Activated CD8-positive, alpha-beta memory T cell treated with anti-CD3 and anti-CD28 coated beads, Interleukin-2, amount 10 ng/mL, durations not matched to agents 7 days and 5 days (primary cell): ENCODE data around the gene TPSD1. TPM values are rescaled to one million over a fixed set of nuclear protein-coding genes. Genes with fewer than 3 reads are reported as not detected.
"Not testable (repeated sequence)": the region's sequence is repeated elsewhere in the genome, so short reads cannot be mapped to it uniquely, and the experiment has no call there.

ENCODE experiments used
- ATAC-seq: fragments of 150-1000 bp; cut with Tn5 transposase; one replicate; pipeline ENCODE4 v1.10.0; 2021; ENCODE audit warnings: moderate library complexity
- CTCF ChIA-PET: fragments of 350-600 bp; sonication (Branson Sonifier 250); formaldehyde crosslinking; loops from one replicate; lab custom pipeline; 2021; ENCODE audit warnings: antibody characterized with exemption; lab: Charles Lee
- DNase-seq: peaks from one replicate; pipeline ENCODE4 v3.0.0-alpha.2; 2020
- H3K27ac Mint-ChIP-seq: one replicate; pipeline ENCODE4 v1.8.0; 2021; ENCODE audit warnings: mild to moderate bottlenecking, mixed read lengths
- H3K27me3 Mint-ChIP-seq: one replicate; pipeline ENCODE4 v1.8.0; 2021; ENCODE audit warnings: mixed read lengths
- H3K36me3 Mint-ChIP-seq: one replicate; pipeline ENCODE4 v1.8.0; 2021; ENCODE audit warnings: mild to moderate bottlenecking, mixed read lengths
- H3K4me1 Mint-ChIP-seq: one replicate; pipeline ENCODE4 v1.8.0; 2021; ENCODE audit warnings: mixed read lengths
- H3K4me3 Mint-ChIP-seq: one replicate; pipeline ENCODE4 v1.8.0; 2021; ENCODE audit warnings: mild to moderate bottlenecking, moderate library complexity, mixed read lengths
- H3K9me3 Mint-ChIP-seq: one replicate; pipeline ENCODE4 v1.8.0; 2022; ENCODE audit warnings: low read depth, mixed read lengths
- total RNA-seq, 2 experiments: library from RNA; stranded (reverse); gene quantifications; one replicate each; pipeline ENCODE4 v1.2.3, GENCODE V29; 2021

TPSD1 gene
- total RNA-seq, 2 experiments from 2014 or later: not detected

DNA sequence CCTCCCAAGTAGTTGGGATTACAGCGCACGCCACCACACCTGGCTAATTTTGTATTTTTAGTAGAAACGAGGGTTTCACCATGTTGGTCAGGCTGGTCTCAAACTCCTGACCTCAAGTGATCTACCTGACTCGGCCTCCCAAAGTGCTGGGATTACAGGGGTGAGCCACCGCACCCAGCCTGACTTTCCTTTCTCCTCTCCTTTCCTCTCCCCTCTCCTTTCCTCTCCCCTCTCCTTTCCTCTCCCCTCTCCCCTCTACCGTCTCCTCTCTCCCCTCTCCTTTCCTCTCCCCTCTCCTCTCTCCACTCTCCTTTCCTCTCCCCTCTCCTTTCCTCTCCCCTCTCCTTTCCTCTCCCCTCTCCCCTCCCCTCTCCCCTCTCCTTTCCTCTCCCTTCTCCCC is 36.3 kb downstream of the TPSD1 start:
- H3K4me1 Mint-ChIP-seq, DNase-seq, ATAC-seq, H3K36me3 Mint-ChIP-seq, H3K9me3 Mint-ChIP-seq, H3K4me3 Mint-ChIP-seq, CTCF ChIA-PET, H3K27ac Mint-ChIP-seq: not testable (repeated sequence)
- H3K27me3 Mint-ChIP-seq: peaks cover 58% of the 10 kb centered on the region

DNA sequence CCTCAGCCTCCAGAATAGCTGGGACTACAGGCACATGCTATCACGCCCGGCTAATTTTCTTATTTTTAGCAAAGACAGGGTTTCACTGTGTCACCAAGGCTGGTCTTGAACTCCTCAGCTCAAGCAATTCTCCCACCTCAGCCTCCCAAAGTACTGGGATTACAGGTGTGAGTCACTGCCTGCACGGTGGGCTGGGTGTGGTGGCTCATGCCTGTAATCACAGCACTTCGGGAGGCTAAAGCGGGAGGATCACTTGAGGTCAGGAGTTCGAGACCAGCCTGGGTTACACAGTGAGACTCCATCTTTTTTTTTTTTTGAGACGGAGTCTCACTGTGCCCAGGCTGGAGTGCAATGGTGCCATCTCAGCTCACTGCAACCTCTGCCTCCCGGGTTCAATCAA is 36.9 kb downstream of the TPSD1 start:
- CTCF ChIA-PET, DNase-seq, H3K4me3 Mint-ChIP-seq, H3K27ac Mint-ChIP-seq, ATAC-seq, H3K9me3 Mint-ChIP-seq, H3K4me1 Mint-ChIP-seq, H3K36me3 Mint-ChIP-seq: not testable (repeated sequence)
- H3K27me3 Mint-ChIP-seq: peaks cover 54% of the 10 kb centered on the region

DNA sequence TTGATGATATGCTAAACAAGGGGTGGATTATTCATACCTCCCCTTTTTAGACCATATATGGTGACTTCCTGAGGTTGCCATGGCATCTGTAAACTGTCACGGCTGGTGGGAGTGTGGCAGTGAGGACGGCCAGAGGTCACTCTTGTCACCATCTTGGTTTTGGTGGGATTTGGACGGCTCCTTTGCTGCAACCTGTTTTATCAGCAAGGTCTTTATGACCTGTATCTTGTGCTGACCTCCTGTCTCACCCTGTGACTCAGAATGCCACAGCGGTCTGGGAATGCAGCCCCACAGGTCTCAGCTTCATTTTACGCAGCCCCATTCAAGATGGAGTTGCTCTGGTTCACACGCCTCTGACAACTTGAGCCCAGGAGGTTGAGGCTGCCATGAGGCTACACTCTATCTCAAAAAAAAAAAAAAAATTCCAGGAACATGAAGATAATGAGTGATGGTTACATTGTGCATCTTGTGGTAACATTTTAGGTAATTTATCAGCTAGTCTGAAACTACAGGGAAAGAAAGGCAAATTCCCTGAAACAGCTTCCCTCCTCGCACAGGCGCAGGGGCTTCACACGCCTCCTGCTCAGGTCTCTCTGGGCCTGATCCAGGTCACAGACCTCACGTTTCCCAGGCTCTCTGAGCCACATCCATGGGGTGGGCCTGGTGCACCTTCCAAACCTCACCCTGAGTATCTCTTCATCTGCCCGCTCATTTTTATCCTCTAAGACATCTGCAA is 38.2 kb downstream of the TPSD1 start:
- CTCF ChIA-PET: interaction anchor here (1.0 kb wide), 1 partner anchor 8 kb away, joined by 3 read pairs; no protein-coding TSS in a partner anchor
- DNase-seq (no peak), ATAC-seq (no peak)
- Mint-ChIP-seq H3K27ac (no peak overlapping the region), H3K4me3 (no peak overlapping the region), H3K9me3 (no peaks in the 10 kb centered on the region), H3K4me1 (peaks cover 5% of the 10 kb centered on the region), H3K36me3 (no peaks in the 10 kb centered on the region), H3K27me3 (peaks cover 44% of the 10 kb centered on the region)

DNA sequence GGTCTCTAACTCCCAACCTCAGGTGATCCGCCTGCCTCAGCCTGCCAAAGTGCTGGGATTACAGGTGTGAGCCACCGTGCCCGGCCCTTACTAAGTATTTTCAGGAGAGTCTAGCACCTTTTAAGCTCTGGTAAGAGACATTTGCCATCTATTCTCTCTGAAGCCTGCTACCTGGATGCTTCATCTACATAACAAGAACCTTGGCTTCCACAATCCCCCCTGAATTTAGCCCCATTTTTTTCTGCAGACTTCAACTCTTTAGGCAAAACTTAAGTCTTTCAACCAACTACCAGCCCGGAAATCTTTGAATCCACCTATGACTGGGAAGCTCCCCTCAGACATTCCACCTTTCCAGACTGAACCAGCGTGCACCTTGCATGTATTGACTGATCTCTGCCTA is 39.6 kb downstream of the TPSD1 start:
- ATAC-seq (no peak), DNase-seq (no peak)
- peaks cover 35% of the 10 kb centered on the region for H3K27me3 Mint-ChIP-seq
- H3K4me3 Mint-ChIP-seq: no peak overlapping the region
- CTCF ChIA-PET: no interaction called here
- no peaks in the 10 kb centered on the region for H3K36me3 Mint-ChIP-seq
- H3K9me3 Mint-ChIP-seq: no peaks in the 10 kb centered on the region
- peaks cover 5% of the 10 kb centered on the region for H3K4me1 Mint-ChIP-seq
- no peak overlapping the region for H3K27ac Mint-ChIP-seq

DNA sequence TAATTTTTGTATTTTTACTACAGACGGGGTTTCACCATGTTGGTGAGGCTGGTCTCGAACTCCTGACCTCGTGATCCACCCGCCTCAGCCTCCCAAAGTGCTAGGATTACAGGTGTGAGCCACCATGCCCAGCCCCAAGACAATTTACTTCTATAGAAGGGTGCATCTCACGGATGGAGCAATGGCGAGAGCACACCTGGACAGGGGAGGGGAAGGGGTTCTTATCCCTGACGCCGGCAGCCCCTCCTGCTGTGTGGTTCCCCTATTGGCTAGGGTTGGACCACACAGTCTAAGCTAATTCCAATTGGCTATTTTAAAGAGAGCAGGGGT is 40.8 kb downstream of the TPSD1 start:
- not testable (repeated sequence) for H3K27ac Mint-ChIP-seq, H3K9me3 Mint-ChIP-seq, DNase-seq, H3K4me1 Mint-ChIP-seq, H3K36me3 Mint-ChIP-seq, H3K4me3 Mint-ChIP-seq, ATAC-seq
- CTCF ChIA-PET: interaction anchor here (1.4 kb wide), 1 partner anchor 9 kb away, joined by 4 read pairs; no protein-coding TSS in a partner anchor
- H3K27me3 Mint-ChIP-seq: peaks cover 24% of the 10 kb centered on the region

DNA sequence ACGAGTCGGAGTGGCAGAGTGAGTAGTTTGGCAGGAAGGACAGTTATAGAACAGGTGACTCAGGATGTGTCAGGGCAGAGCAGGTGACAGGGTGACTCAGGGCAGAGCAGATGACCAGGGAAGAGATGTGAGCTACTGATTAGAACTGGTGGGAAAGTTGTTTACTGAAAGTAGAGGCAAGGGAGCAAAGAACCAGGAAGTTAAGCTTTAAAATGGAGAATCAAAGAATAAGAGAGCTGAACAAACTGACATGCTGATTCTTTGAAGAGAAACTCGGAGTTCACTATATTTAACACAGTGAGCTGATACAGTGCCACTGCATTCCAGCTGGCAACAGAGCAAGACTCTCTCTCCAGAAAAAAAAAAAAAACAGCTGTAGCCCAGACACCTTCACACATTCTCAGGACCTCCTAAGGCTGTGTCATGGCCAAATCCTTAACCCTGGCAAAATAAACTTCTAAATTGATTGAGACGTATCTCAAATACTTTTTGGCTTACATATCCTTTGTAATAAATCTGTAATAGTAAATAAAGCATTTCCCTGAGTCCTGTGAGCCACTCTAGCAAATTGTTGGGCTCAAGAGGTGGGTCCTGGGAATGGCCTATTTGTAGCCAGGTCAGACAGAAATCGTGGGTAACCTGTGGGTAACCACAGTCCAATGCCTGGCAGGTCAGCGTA is 41.3 kb downstream of the TPSD1 start:
- peaks cover 20% of the 10 kb centered on the region for H3K27me3 Mint-ChIP-seq
- CTCF ChIA-PET: interaction anchor here (1.4 kb wide), 1 partner anchor 8 kb away, joined by 4 read pairs; no protein-coding TSS in a partner anchor

DNA sequence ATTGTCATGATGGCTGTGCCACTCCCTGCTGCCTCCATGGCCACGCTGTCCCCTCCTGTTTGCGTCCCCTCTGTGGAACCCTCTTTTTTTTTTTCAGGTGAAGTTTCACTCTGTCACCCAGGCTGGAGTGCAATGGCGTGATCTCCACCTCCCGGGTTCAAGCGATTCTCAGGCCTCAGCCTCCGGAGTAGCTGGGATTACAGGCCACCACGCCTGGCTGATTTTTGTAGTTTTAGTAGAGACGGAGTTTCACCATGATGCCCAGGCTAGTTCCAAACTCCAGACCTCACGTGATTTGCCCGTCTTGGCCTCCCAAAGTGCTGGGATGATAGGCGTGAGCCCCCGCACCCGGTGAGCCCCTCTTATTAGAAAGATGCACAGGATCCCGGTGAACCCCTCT is 42.5 kb downstream of the TPSD1 start:
- no peak overlapping the region for H3K4me3 Mint-ChIP-seq
- no peaks in the 10 kb centered on the region for H3K9me3 Mint-ChIP-seq
- H3K27me3 Mint-ChIP-seq: peaks cover 18% of the 10 kb centered on the region
- ATAC-seq (no peak), DNase-seq (no peak)
- H3K36me3 Mint-ChIP-seq: no peaks in the 10 kb centered on the region
- peaks cover 16% of the 10 kb centered on the region for H3K4me1 Mint-ChIP-seq
- H3K27ac Mint-ChIP-seq: no peak overlapping the region
- CTCF ChIA-PET: no interaction called here

More for the DNA sequence above, 41.3 kb downstream of the TPSD1 start:
- ATAC-seq (no peak), DNase-seq (no peak)
- H3K9me3 Mint-ChIP-seq: no peaks in the 10 kb centered on the region
- no peaks in the 10 kb centered on the region for H3K36me3 Mint-ChIP-seq
- no peak overlapping the region for H3K27ac Mint-ChIP-seq
- no peak overlapping the region for H3K4me3 Mint-ChIP-seq
- H3K4me1 Mint-ChIP-seq: peaks cover 10% of the 10 kb centered on the region

DNA sequence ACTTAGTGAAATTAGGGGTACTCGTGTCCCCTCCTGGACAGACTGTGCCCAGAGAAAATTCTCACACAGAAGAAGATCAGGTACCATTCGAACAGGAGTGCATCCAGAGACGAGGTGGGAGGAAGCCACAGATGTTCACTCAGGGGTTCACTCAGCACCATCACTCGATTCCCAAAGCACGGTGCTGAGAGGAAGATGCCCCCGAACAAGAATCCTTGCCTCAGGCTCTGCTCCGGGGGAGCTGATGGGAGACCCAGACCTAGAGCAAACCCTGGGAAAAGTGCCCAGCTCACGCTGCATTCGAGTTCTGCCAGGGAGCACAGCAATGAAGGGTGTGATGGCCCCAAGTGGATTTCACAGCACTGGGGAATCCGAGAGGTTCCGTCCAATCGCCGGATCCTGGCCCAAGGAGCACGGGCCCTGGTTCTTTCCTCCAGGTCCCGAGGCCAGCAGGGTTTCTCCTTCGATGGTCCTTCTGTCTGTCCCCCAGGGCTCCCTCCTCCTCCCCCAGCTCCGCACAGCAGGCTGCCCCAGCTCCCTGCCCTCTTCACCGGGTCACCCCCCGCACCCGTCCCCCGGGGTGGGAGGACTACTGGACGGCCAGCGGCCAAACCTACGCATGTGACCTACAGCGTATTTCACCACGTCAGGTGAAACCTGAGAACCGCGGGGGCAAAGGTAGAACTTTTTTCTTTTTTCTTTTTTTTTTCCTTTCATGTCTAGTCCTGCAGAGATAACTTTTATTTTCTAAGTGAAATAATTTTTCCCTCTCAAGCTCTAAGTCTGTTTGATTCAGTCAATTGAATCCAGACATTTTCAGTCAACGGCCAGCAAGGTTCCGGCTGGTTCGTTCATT is 43.4 kb downstream of the TPSD1 start:
- no peak overlapping the region for H3K27ac Mint-ChIP-seq
- no peaks in the 10 kb centered on the region for H3K36me3 Mint-ChIP-seq
- ATAC-seq (no peak), DNase-seq (no peak)
- H3K4me3 Mint-ChIP-seq: no peak overlapping the region
- H3K4me1 Mint-ChIP-seq: peaks cover 24% of the 10 kb centered on the region
- no peaks in the 10 kb centered on the region for H3K9me3 Mint-ChIP-seq
- CTCF ChIA-PET: interaction anchor here (0.7 to 2.6 kb wide), 5 partner anchors 9 to 183 kb away, joined by 3 to 10 read pairs (median 4); no protein-coding TSS in a partner anchor
- H3K27me3 Mint-ChIP-seq: peaks cover 9% of the 10 kb centered on the region

DNA sequence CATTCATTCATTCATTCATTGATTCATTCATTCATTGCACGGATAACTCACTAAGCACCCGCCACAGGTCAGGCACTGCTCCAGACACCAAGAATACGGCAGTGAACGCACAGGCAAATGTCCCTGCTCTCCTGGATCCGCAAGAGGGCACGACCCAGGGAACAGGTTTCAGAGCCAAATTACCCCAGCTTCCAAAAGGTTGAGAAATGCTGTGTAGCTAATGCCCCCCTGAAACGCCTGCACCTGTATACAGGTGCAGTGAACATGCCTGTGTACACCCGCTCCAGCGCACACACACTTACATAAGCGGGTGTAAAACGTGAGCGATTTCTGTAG is 44.0 kb downstream of the TPSD1 start:
- H3K4me1 Mint-ChIP-seq: peaks cover 30% of the 10 kb centered on the region
- ATAC-seq: no peak
- no peaks in the 10 kb centered on the region for H3K9me3 Mint-ChIP-seq
- no peaks in the 10 kb centered on the region for H3K36me3 Mint-ChIP-seq
- no peak for DNase-seq
- H3K4me3 Mint-ChIP-seq: no peak overlapping the region
- H3K27ac Mint-ChIP-seq: no peak overlapping the region
- CTCF ChIA-PET: interaction anchor here (1.3 to 2.7 kb wide), 5 partner anchors 10 to 424 kb away, joined by 3 to 10 read pairs (median 5); partner anchors contain the start of gene MAPK8IP3
- peaks cover 7% of the 10 kb centered on the region for H3K27me3 Mint-ChIP-seq

DNA sequence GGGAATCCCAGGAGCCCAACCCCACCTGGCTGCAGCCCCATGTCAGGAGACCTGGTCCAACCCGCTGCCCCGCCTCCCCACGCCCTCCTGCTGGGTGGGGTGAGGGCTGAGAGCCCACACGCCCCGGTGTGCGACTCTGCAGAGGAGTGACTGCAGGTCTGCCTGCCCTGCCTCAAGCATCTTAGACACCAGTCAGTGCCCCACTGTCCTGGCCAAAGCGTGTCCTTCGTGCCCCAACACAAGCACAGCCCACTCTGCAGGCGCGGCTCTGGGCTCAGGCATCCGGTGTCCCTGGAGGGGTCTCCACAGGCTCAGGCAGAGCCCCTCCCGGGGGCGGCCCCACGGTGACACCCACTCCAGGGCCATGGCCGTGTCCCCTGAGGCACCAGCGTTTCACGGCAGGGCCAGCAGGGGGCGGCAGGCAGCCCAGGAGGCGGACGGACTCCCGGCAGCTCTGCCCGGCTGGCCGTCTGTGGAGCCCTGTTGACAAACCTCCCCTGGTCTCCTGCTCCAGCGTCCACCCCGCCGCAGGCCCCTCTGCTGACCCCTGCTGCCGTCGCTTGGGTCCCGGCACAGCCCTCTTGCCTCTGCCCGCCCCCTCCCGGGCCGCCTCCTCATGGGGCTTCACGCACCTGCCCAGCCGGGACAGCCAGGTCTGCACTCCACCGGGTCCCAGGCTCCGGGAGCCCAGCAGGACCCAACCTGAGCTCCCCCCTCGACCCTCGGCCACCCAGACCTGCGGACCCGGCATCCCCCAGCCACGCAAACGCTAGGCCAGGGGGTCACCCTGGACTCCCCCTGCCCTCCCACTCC is 45.0 kb downstream of the TPSD1 start:
- H3K4me3 Mint-ChIP-seq: no peak overlapping the region
- ATAC-seq: peak; percentile 77
- H3K9me3 Mint-ChIP-seq: no peaks in the 10 kb centered on the region
- peak; percentile 84 for DNase-seq
- H3K4me1 Mint-ChIP-seq: peaks cover 32% of the 10 kb centered on the region
- CTCF ChIA-PET: interaction anchor here (0.6 to 2.7 kb wide), 11 partner anchors 7 to 423 kb away, joined by 3 to 10 read pairs (median 3); partner anchors contain the start of genes MAPK8IP3 and UBE2I
- peaks cover 4% of the 10 kb centered on the region for H3K27me3 Mint-ChIP-seq
- no peak overlapping the region for H3K27ac Mint-ChIP-seq
- H3K36me3 Mint-ChIP-seq: no peaks in the 10 kb centered on the region

DNA sequence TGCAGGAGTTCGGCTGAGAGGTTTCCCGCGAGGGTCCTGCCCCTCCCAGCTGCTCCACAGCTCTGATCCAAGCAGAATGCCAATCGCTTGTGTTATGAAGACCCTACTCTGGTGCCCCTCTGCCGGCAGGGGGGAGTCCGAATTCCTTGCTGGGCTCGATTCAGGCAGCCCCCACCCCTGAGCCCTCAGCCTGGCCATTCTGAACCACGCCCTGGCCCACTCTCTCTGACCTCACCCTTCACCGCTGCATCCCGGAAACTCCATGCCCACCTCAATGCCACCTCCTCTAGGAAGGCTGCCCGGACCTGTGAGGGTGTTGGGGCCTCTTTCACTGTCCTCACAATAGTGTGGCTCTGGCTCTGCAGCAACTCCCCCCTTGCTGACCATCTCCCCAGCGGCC is 45.7 kb downstream of the TPSD1 start:
- Mint-ChIP-seq H3K27ac (no peak overlapping the region), H3K27me3 (peaks cover 4% of the 10 kb centered on the region), H3K36me3 (no peaks in the 10 kb centered on the region), H3K4me3 (no peak overlapping the region), H3K4me1 (peaks cover 38% of the 10 kb centered on the region), H3K9me3 (no peaks in the 10 kb centered on the region)
- CTCF ChIA-PET: interaction anchor here (0.6 to 2.7 kb wide), 9 partner anchors 7 to 422 kb away, joined by 3 to 10 read pairs (median 3); partner anchors contain the start of genes MAPK8IP3 and UBE2I
- ATAC-seq (no peak), DNase-seq (no peak)

DNA sequence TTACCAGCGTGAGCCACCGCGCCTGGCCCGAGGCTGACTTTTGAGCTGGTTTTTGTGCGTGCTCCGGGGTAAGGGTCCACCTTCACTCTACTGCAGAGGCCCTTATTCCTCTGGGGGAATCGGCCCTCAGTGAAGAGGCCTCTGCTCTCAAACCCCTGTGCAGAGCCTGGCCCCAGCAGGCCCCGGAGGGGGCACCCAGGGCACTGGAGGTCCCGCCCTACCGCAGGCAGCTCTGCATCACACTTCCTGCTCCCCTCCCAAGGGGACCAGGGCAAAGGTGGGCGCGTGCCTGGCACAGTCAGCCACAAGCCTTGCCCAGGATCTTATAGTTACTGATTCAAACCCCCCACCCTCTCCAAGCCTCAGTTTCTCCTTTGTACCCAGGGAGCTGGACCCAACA is 50.0 kb downstream of the TPSD1 start:
- CTCF ChIA-PET: interaction anchor here (1.1 to 1.4 kb wide), 2 partner anchors 9 to 401 kb away, joined by 4 to 6 read pairs; partner anchors contain the start of gene MAPK8IP3
- H3K27me3 Mint-ChIP-seq: no peaks in the 10 kb centered on the region
- H3K4me1 Mint-ChIP-seq: peaks cover 46% of the 10 kb centered on the region
- DNase-seq (no peak), ATAC-seq (no peak)
- H3K9me3 Mint-ChIP-seq: no peaks in the 10 kb centered on the region
- H3K36me3 Mint-ChIP-seq: peaks cover 7% of the 10 kb centered on the region
- H3K27ac Mint-ChIP-seq: no peak overlapping the region
- H3K4me3 Mint-ChIP-seq: no peak overlapping the region
